HepG2 (cell line): ENCODE measurements around the gene PHF14. TPM values are rescaled to one million over a fixed set of nuclear protein-coding genes. Genes with fewer than 3 reads are reported as not detected.

Source experiments
- ATAC-seq: fragments of 200-7000 bp; cut with Tn5 transposase; 3 replicates; pipeline ENCODE4 v1.9.1; 2020; ENCODE audit warnings: mild to moderate bottlenecking, moderate library complexity
- BruUV-seq: library from RNA; stranded (reverse); fragments of 400-500 nt; replicated peaks from 2 replicates; lab custom pipeline; 2021; lab: Mats Ljungman, UMichigan
- CTCF ChIA-PET: fragments of 300-600 bp; formaldehyde crosslinking; extraction: SDS; loops from one replicate; lab custom pipeline; 2021; ENCODE audit warnings: low total read pairs, inconsistent platforms, low intra/inter-chr PET ratio; lab: Yijun Ruan, JAX
- POLR2A ChIA-PET: fragments of 350-600 bp; sonication (Branson Sonifier 250); formaldehyde crosslinking; loops from one replicate; lab custom pipeline; 2020; ENCODE audit warnings: antibody characterized with exemption, inconsistent platforms; lab: Yijun Ruan, JAX
- DNase-seq: peaks from one replicate; pipeline ENCODE4 v3.0.0-alpha.2; 2015; ENCODE audit warnings: low spot score
- FAIRE-seq: peaks from 3 replicates; lab custom pipeline; 2011; peaks lifted over from hg19 to GRCh38; lab: Jason Lieb, UNC
- H2AFZ ChIP-seq: one replicate; pipeline ENCODE4 v1.6.1; 2011; ENCODE audit warnings: low read length, inconsistent platforms
- H3K27ac ChIP-seq: fragments of 300-600 bp; 3 replicates; pipeline ENCODE4 v1.8.0; 2011; ENCODE audit warnings: mixed run types, mild to moderate bottlenecking, mixed read lengths, low read length, inconsistent platforms; ENCODE audit not compliant: insufficient read depth; ENCODE audit errors: extremely low read length
- H3K27me3 ChIP-seq, 2 experiments: fragments of 200-600 bp in 1 of 2; 2 replicates in 1 of 2; 3 replicates in 1 of 2; pipeline versions ENCODE4 v1.6.0 to v1.8.0; 2011; ENCODE audit warnings: low read length in 2 of 2, mild to moderate bottlenecking in 2 of 2, moderate library complexity in 2 of 2, inconsistent platforms in 1 of 2; ENCODE audit not compliant: insufficient read depth in 2 of 2, control insufficient read depth in 1 of 2
- H3K36me3 ChIP-seq, 2 experiments: fragments of 200-600 bp in 1 of 2; replicated peaks in 1 of 2; 2 replicates in 1 of 2; 3 replicates in 1 of 2; pipeline versions ENCODE4 v1.5.1 to v1.8.0; 2011; ENCODE audit warnings: low read length in 2 of 2, inconsistent platforms in 1 of 2; ENCODE audit not compliant: insufficient read depth in 2 of 2, control insufficient read depth in 1 of 2
- H3K4me1 ChIP-seq: 2 replicates; pipeline ENCODE4 v1.5.1; 2012; ENCODE audit warnings: low read length, inconsistent platforms; ENCODE audit not compliant: insufficient read depth
- H3K4me2 ChIP-seq: 2 replicates; pipeline ENCODE4 v1.6.0; 2011; ENCODE audit warnings: low read depth, low read length, inconsistent platforms
- H3K4me3 ChIP-seq, 3 experiments: fragments of 200-600 bp in 1 of 3; sonication (generic), shearing (Covaris generic) in 1 of 3; replicated peaks in 1 of 3; 2 replicates each; pipeline ENCODE4 v1.5.1; 2011 to 2016; ENCODE audit warnings: low read length in 3 of 3, inconsistent platforms in 2 of 3, low read depth in 2 of 3, mild to moderate bottlenecking in 2 of 3, control low read depth in 1 of 3, mixed read lengths in 1 of 3; ENCODE audit not compliant: insufficient read depth in 1 of 3
- H3K79me2 ChIP-seq: one replicate; pipeline ENCODE4 v1.6.1; 2011; ENCODE audit warnings: low read length, inconsistent platforms; ENCODE audit not compliant: insufficient read depth
- H3K9ac ChIP-seq: 2 replicates; pipeline ENCODE4 v1.6.0; 2011; ENCODE audit warnings: mild to moderate bottlenecking, low read depth, low read length, inconsistent platforms; ENCODE audit not compliant: insufficient read depth
- H3K9me3 ChIP-seq: 2 replicates; pipeline ENCODE4 v1.5.1; 2012; ENCODE audit warnings: mild to moderate bottlenecking, low read length
- H4K20me1 ChIP-seq: 2 replicates; pipeline ENCODE4 v1.6.0; 2011; ENCODE audit warnings: inconsistent platforms, mild to moderate bottlenecking, low read length, moderate library complexity; ENCODE audit not compliant: insufficient read depth
- GPBP1L1 ChIP-seq: sonication (generic); formaldehyde crosslinking; IDR thresholded peaks from 2 replicates; pipeline ENCODE4 v1.5.0; 2020; ENCODE audit warnings: mild to moderate bottlenecking, missing genetic modification reagents
- HINFP ChIP-seq: sonication (generic); formaldehyde crosslinking; IDR thresholded peaks from 2 replicates; pipeline ENCODE4 v1.4.0; 2020; ENCODE audit warnings: low read depth, mild to moderate bottlenecking, missing genetic modification reagents
- IRX3 ChIP-seq: sonication (generic); formaldehyde crosslinking; IDR thresholded peaks from 2 replicates; pipeline ENCODE4 v1.8.1; 2023; ENCODE audit warnings: mild to moderate bottlenecking, low read depth, missing genetic modification reagents, borderline replicate concordance
- MYNN ChIP-seq: sonication (generic); formaldehyde crosslinking; IDR thresholded peaks from 2 replicates; pipeline ENCODE4 v1.4.0; 2020; ENCODE audit warnings: mild to moderate bottlenecking, low read depth, missing genetic modification reagents
- NFE2L1 ChIP-seq: sonication (generic); formaldehyde crosslinking; IDR thresholded peaks from 2 replicates; pipeline ENCODE4 v1.4.0; 2020; ENCODE audit warnings: missing genetic modification reagents, mild to moderate bottlenecking, borderline replicate concordance
- PRDM10 ChIP-seq: sonication (generic); formaldehyde crosslinking; IDR thresholded peaks from 2 replicates; pipeline ENCODE4 v1.4.0; 2020; ENCODE audit warnings: low read depth, missing genetic modification reagents
- RBFOX2 ChIP-seq: fragments of 200-400 bp; formaldehyde crosslinking; IDR thresholded peaks from 2 replicates; pipeline ENCODE4 v1.6.1; 2017; ENCODE audit warnings: low read depth, mild to moderate bottlenecking, low read length
- SETDB1 ChIP-seq: sonication (generic); formaldehyde crosslinking; IDR thresholded peaks from 2 replicates; pipeline ENCODE4 v1.5.1; 2020; ENCODE audit warnings: missing genetic modification reagents, mild to moderate bottlenecking, borderline replicate concordance
- TFAP4 ChIP-seq: sonication (generic); IDR thresholded peaks from 2 replicates; pipeline ENCODE4 v1.6.1; 2016; ENCODE audit warnings: low read depth, borderline replicate concordance
- ZFP1 ChIP-seq: IDR thresholded peaks from 2 replicates; pipeline ENCODE4 v1.6.1; 2016
- ZFX ChIP-seq: sonication (generic); formaldehyde crosslinking; IDR thresholded peaks from 2 replicates; pipeline ENCODE4 v1.4.0; 2020; ENCODE audit warnings: mild to moderate bottlenecking, low read depth, missing genetic modification reagents, moderate library complexity
- ZNF597 ChIP-seq: sonication (generic); formaldehyde crosslinking; IDR thresholded peaks from 2 replicates; pipeline ENCODE4 v1.5.0; 2020; ENCODE audit warnings: missing genetic modification reagents
- ZNF746 ChIP-seq: sonication (generic); formaldehyde crosslinking; IDR thresholded peaks from 2 replicates; pipeline ENCODE4 v1.8.0; 2022; ENCODE audit warnings: mild to moderate bottlenecking, missing genetic modification reagents
- ZSCAN12 ChIP-seq: sonication (generic); formaldehyde crosslinking; IDR thresholded peaks from 2 replicates; pipeline ENCODE4 v1.9.0; 2021; ENCODE audit warnings: mild to moderate bottlenecking, missing genetic modification reagents
- ZSCAN5A ChIP-seq: sonication (generic); formaldehyde crosslinking; IDR thresholded peaks from 2 replicates; pipeline ENCODE4 v1.8.0; 2022; ENCODE audit warnings: mild to moderate bottlenecking, missing genetic modification reagents, borderline replicate concordance
- in situ Hi-C: cut with HindIII; loops from 2 replicates; pipeline ENCODE4 v1.10.0; 2017; ENCODE audit warnings: low pct_unique_long_range_greater_than_20kb; ENCODE audit not compliant: extremely low pct_ligation_motif_present
- intact Hi-C: fragments of 100-400 bp; cut with micrococcal nuclease; formaldehyde crosslinking; loops from one replicate; pipeline ENCODE4 v1.10.0; 2022; ENCODE audit not compliant: unreplicated experiment
- polyA plus RNA-seq, 8 experiments: library from polyadenylated mRNA; depleted of rRNA in 3 of 8; stranded (reverse) in 7 of 8; unstranded in 1 of 8; fragments of >200 nt; fragmentation: Illumina TruSeq in 4 of 8; extraction: Trizol in 4 of 8; gene quantifications; 2 replicates each; pipeline versions ENCODE4 v1.2.1 to v1.2.3, GENCODE V29; 2011 to 2016; ENCODE audit warnings: low read depth in 4 of 8, missing spikeins in 1 of 8, mixed read lengths in 1 of 8; ENCODE audit not compliant: insufficient read depth in 1 of 8
- total RNA-seq, 5 experiments: library from RNA; depleted of rRNA; stranded (reverse); fragments of >200 nt; fragmentation: Illumina TruSeq; extraction: Trizol; gene quantifications; 2 replicates each; pipeline ENCODE4 v1.2.3, GENCODE V29; 2016; ENCODE audit warnings: low read depth in 1 of 5

The PHF14 gene
- total and polyA plus RNA-seq, 2 of the 13 experiments (the other 11 are each of a cell fraction or from before 2014, with no cell fraction given), result 18.9 to 68.7 TPM

GRCh38 chr7:10952588-10952987 lies 21.1 kb upstream of the PHF14 start:
- Histone ChIP-seq H3K79me2 (no peaks in the 10 kb centered on the region), H3K27me3 (no peaks in the 10 kb centered on the region), H3K9ac (no peak overlapping the region), H3K36me3 (no peaks in the 10 kb centered on the region), H3K4me1 (peaks cover 49% of the 10 kb centered on the region), H3K4me2 (no peak overlapping the region), H3K4me3 (no peak overlapping the region), H2AFZ (no peak overlapping the region), H3K9me3 (no peaks in the 10 kb centered on the region), H3K27ac (no peak overlapping the region), H4K20me1 (no peaks in the 10 kb centered on the region)
- intact Hi-C loops, result no loop called here
- no peak for FAIRE-seq
- ATAC-seq, result no peak
- CTCF ChIA-PET, result no interaction called here
- no peak for DNase-seq
- POLR2A ChIA-PET, result interaction anchor here (1.4 to 2.3 kb wide), 2 partner anchors 13 to 21 kb away, joined by 5 to 8 read pairs; partner anchors contain the start of gene PHF14
- no TSS peak for BruUV-seq
- in situ Hi-C loops, result no loop called here
- TF ChIP-seq GPBP1L1 (CRISPR knock-in tag), result no peak
- no peak for TF ChIP-seq ZFP1 (CRISPR knock-in tag)
- no peak for TF ChIP-seq ZNF746
- no peak for TF ChIP-seq TFAP4
- TF ChIP-seq NFE2L1, result no peak
- TF ChIP-seq RBFOX2, result no peak
- TF ChIP-seq SETDB1 (CRISPR knock-in tag), result no peak
- TF ChIP-seq HINFP, result no peak
- no peak for TF ChIP-seq ZSCAN12 (CRISPR knock-in tag)
- no peak for TF ChIP-seq ZSCAN5A (CRISPR knock-in tag)
- no peak for TF ChIP-seq ZFX
- TF ChIP-seq MYNN (CRISPR knock-in tag), result no peak
- TF ChIP-seq PRDM10 (CRISPR knock-in tag), result no peak
- no peak for TF ChIP-seq IRX3
- TF ChIP-seq ZNF597, result no peak
